ENCODE results near the gene BLVRA. TPM values are rescaled to one million over a fixed set of nuclear protein-coding genes. Genes with fewer than 3 reads are reported as not detected.

Gene BLVRA
- total and polyA plus RNA-seq, 10 of the 15 experiments (the other 5 are each of a cell fraction or from before 2014, with no cell fraction given), result 63.3 to 198 (median 102) TPM

- no peak for TF ChIP-seq SMAD1 (IDR thresholded peaks at IDR 0.05; ENCODE audit: low read depth, partially characterized antibody)
These were observed 31.5 kb downstream of the BLVRA start (continued) for GRCh38 chr7:43790006-43790405.

- RAD21 ChIA-PET (ENCODE audit: unreplicated experiment), result no interaction called here
- Histone ChIP-seq H3K27me3 (replicated peaks in 1 of 2; ENCODE audit: control insufficient read depth in 2 of 2, insufficient read depth in 2 of 2, low read length in 1 of 2) (no peaks in the 10 kb centered on the region), H3K9me3 (replicated peaks; ENCODE audit: control insufficient read depth, insufficient read depth, low read length) (no peaks in the 10 kb centered on the region), H3K36me3 (ENCODE audit: control insufficient read depth in 2 of 2, insufficient read depth in 2 of 2, low read length in 1 of 2) (peaks cover 12 to 15% of the 10 kb centered on the region in 2 experiments; a peak in 3 of 4 replicates), H3K79me2 (ENCODE audit: control insufficient read depth, insufficient read depth, low read length) (no peaks in the 10 kb centered on the region), H3K4me1 (ENCODE audit: control insufficient read depth, insufficient read depth, low read length) (no peaks in the 10 kb centered on the region), H3K4me2 (ENCODE audit: control insufficient read depth, insufficient read depth) (no peak overlapping the region), H3K27ac (ENCODE audit: control insufficient read depth, insufficient read depth) (no peak overlapping the region), H2AFZ (ENCODE audit: control insufficient read depth, low read depth, low read length) (no peak overlapping the region), H4K20me1 (ENCODE audit: control insufficient read depth, insufficient read depth) (no peaks in the 10 kb centered on the region), H3K9ac (ENCODE audit: control insufficient read depth, insufficient read depth, low read length) (no peak overlapping the region), H3K4me3 (no peak overlapping the region)
- FAIRE-seq, result no peak
- POLR2A ChIA-PET, result no interaction called here
- DNase-seq (ENCODE audit: low read depth, low spot score), result no peak
- WGBS (ENCODE audit: insufficient coverage, insufficient replicate concordance, low lambda C conversion rate, missing lambda C conversion rate), result 96% methylated on average over 5 of the region's 5 CpGs
- in situ Hi-C loops (cut with MboI) (no loop called here), intact Hi-C loops (cut with micrococcal nuclease; ENCODE audit: unreplicated experiment) (no loop called here)
- no TSS peak for BruUV-seq (replicated peaks)
- no peak for ATAC-seq
- TF ChIP-seq TAF1 (IDR thresholded peaks at IDR 0.05; ENCODE audit: borderline replicate concordance, low read depth, low read length), result no peak
- TF ChIP-seq JUND (IDR thresholded peaks at IDR 0.05; ENCODE audit: low read depth, low read length), result no peak
- no peak for TF ChIP-seq PKNOX1 (IDR thresholded peaks at IDR 0.05)
- TF ChIP-seq TARDBP (IDR thresholded peaks at IDR 0.05; ENCODE audit: borderline replicate concordance), result no peak
- no peak for TF ChIP-seq NBN (IDR thresholded peaks at IDR 0.05)
- no peak for TF ChIP-seq HCFC1 (IDR thresholded peaks at IDR 0.05; ENCODE audit: low read length)
- TF ChIP-seq BCL11A (IDR thresholded peaks at IDR 0.05; ENCODE audit: low read depth, low read length), result no peak
- no peak for TF ChIP-seq RB1 (IDR thresholded peaks at IDR 0.05; ENCODE audit: borderline replicate concordance)
- no peak for TF ChIP-seq CBFB (IDR thresholded peaks at IDR 0.05; ENCODE audit: low read depth)
- TF ChIP-seq NFYB (IDR thresholded peaks at IDR 0.05; ENCODE audit: insufficient read depth, low read depth, low read length), result no peak
- TF ChIP-seq SUPT20H (IDR thresholded peaks at IDR 0.05; ENCODE audit: borderline replicate concordance, control insufficient read depth, low read depth, low read length), result no peak
- no peak for TF ChIP-seq IRF3 (IDR thresholded peaks at IDR 0.05)
- no peak for TF ChIP-seq POLR2A (IDR thresholded peaks at IDR 0.05; ENCODE audit: low read depth, low read length)
- no peak for TF ChIP-seq MTA2 (IDR thresholded peaks at IDR 0.05; ENCODE audit: low read depth)
- no peak for TF ChIP-seq NR2F1 (conservative IDR thresholded peaks at IDR 0.05)
- TF ChIP-seq FOS (IDR thresholded peaks at IDR 0.05; ENCODE audit: borderline replicate concordance, extremely low read depth, insufficient read length), result no peak
- CTCF ChIA-PET, result interaction anchor here (0.6 to 1.8 kb wide), 3 partner anchors 8 to 29 kb away, joined by 3 to 8 read pairs (median 3); no protein-coding TSS in a partner anchor
- SMC1A ChIA-PET (ENCODE audit: uncharacterized antibody, unreplicated experiment), result interaction anchor here (0.7 to 1.6 kb wide), 4 partner anchors 9 to 91 kb away, joined by 3 to 6 read pairs (median 4); no protein-coding TSS in a partner anchor
These were observed 32.4 kb downstream of the BLVRA start for GRCh38 chr7:43790834-43791233.

Measured in GM12878 (cell line).